Astrocyte of the cerebellum (primary cell): ENCODE results near the gene HMGB3.
"Not testable (repeated sequence)": the region's sequence is repeated elsewhere in the genome, so short reads cannot be mapped to it uniquely, and the experiment has no call there.

Source experiments
- DNase-seq: peaks from one replicate; pipeline ENCODE4 v3.0.0-alpha.2; 2011; ENCODE audit warnings: low read depth
- H3K4me3 ChIP-seq: 2 replicates; pipeline ENCODE4 v1.5.1; 2011; ENCODE audit warnings: mild to moderate bottlenecking, low read depth, low read length, moderate library complexity
- CTCF ChIP-seq: IDR thresholded peaks from 2 replicates; pipeline ENCODE4 v1.5.1; 2012; ENCODE audit warnings: low read length, low read depth, moderate library complexity, mild to moderate bottlenecking; ENCODE audit errors: missing control alignments
- in situ Hi-C: cut with HindIII; loops from 2 replicates; pipeline ENCODE4 v1.10.0; 2017; ENCODE audit warnings: low sequenced_read_pairs

The HMGB3 gene

GRCh38 chrX:150983521-150984168 is 510 bp downstream of the HMGB3 start:
- in situ Hi-C loops, result no loop called here
- TF ChIP-seq CTCF, result no peak
- DNase-seq, result no peak
- peak overlapping the region; percentile 49 for H3K4me3 ChIP-seq

GRCh38 chrX:150984169-150984824 is 1.2 kb downstream of the HMGB3 start:
- in situ Hi-C loops, result no loop called here
- DNase-seq, result no peak
- H3K4me3 ChIP-seq, result peak overlapping the region; percentile 48
- no peak for TF ChIP-seq CTCF

GRCh38 chrX:150987687-150988086 is 4.6 kb downstream of the HMGB3 start:
- in situ Hi-C loops, DNase-seq, H3K4me3 ChIP-seq: not testable (repeated sequence)

- no peak for DNase-seq
- in situ Hi-C loops, result no loop called here
- H3K4me3 ChIP-seq, result no peak overlapping the region
Observed at GRCh38 chrX:150989420-150989819, 6.3 kb downstream of the HMGB3 start.

GRCh38 chrX:150990910-150991309 is 7.8 kb downstream of the HMGB3 start:
- no peak for TF ChIP-seq CTCF
- in situ Hi-C loops, result no loop called here
- H3K4me3 ChIP-seq, result no peak overlapping the region
- no peak for DNase-seq

More at GRCh38 chrX:150989420-150989819, 6.3 kb downstream of the HMGB3 start:
- TF ChIP-seq CTCF, result no peak

- peak; percentile 56 for DNase-seq
- in situ Hi-C loops, result no loop called here
- no peak for TF ChIP-seq CTCF
- H3K4me3 ChIP-seq, result no peak overlapping the region
Observed at GRCh38 chrX:151000861-151001331, 17.8 kb downstream of the HMGB3 start.

GRCh38 chrX:151004085-151004484 is 20.9 kb downstream of the HMGB3 start:
- H3K4me3 ChIP-seq, result no peak overlapping the region
- in situ Hi-C loops, result no loop called here
- no peak for TF ChIP-seq CTCF
- no peak for DNase-seq
